ENCODE results near the gene ZNF629. TPM values are rescaled to one million over a fixed set of nuclear protein-coding genes. Genes with fewer than 3 reads are reported as not detected.
"Not testable (repeated sequence)": the region's sequence is repeated elsewhere in the genome, so short reads cannot be mapped to it uniquely, and the experiment has no call there.

ZNF629 gene
- total RNA-seq, 6 experiments from 2014 or later: 3.7 to 4.8 (median 4.3) TPM

DNA sequence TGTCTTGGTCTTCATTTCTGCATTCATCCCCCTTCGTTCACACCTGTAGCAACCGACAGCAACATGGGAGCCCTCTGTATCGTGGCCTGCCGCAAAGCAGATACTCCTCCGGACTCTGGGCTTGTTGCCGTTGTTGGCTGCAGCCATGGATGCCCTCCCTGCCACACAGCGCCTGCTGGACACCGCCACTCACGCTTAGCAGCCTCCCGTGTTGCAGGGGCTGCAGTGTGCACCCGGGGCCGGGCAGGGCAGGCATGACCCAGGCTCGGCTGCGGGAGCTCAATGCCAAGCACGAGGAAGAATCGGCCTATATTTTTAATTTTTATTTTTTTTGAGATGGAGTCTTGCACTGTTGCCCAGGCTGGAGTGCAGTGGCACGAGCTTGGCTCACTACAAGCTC lies 34.9 kb upstream of the ZNF629 start:
- DNase-seq (no peak), ATAC-seq (no peak)
- 75% methylated on average over 5 of the region's 17 CpGs for WGBS (ENCODE audit: insufficient coverage, low coverage, low lambda C conversion rate, missing lambda C conversion rate)
- Histone ChIP-seq H3K4me3 (no peak overlapping the region), H3K4me1 (no peaks in the 10 kb centered on the region), H3K36me3 (no peaks in the 10 kb centered on the region), H3K9me3 (no peaks in the 10 kb centered on the region), H3K27me3 (no peaks in the 10 kb centered on the region), H3K27ac (no peak overlapping the region)
- TF ChIP-seq POLR2A (IDR thresholded peaks at IDR 0.05): no peak
- TF ChIP-seq, protein P1, sequence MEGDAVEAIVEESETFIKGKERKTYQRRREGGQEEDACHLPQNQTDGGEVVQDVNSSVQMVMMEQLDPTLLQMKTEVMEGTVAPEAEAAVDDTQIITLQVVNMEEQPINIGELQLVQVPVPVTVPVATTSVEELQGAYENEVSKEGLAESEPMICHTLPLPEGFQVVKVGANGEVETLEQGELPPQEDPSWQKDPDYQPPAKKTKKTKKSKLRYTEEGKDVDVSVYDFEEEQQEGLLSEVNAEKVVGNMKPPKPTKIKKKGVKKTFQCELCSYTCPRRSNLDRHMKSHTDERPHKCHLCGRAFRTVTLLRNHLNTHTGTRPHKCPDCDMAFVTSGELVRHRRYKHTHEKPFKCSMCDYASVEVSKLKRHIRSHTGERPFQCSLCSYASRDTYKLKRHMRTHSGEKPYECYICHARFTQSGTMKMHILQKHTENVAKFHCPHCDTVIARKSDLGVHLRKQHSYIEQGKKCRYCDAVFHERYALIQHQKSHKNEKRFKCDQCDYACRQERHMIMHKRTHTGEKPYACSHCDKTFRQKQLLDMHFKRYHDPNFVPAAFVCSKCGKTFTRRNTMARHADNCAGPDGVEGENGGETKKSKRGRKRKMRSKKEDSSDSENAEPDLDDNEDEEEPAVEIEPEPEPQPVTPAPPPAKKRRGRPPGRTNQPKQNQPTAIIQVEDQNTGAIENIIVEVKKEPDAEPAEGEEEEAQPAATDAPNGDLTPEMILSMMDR (IDR thresholded peaks at IDR 0.05): no peak
- intact Hi-C loops (cut with DNase I): no loop called here

DNA sequence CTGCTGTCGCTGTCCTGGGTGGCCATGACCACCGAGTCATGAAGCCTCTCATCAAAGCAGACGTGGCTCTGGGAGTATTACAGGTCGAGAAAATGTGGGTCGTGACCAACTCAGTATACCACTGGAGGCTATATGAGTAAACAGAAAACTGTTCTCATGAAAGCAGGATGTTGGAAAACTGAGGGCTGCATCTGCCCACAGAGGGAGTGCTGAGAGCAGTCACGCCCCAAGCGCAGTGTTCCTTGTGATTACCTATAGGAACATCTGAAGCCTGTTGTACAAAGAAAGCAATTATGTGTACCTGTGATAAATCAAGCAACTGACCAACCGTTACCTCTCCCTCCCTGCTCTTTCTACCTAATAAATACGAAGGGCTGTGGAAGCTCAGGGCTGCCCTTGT lies 34.4 kb upstream of the ZNF629 start:
- H3K9me3 ChIP-seq; intact Hi-C loops (cut with DNase I); DNase-seq; ATAC-seq; H3K36me3 ChIP-seq; H3K27ac ChIP-seq; H3K4me3 ChIP-seq; H3K4me1 ChIP-seq; H3K27me3 ChIP-seq: not testable (repeated sequence)
- WGBS (ENCODE audit: insufficient coverage, low coverage, low lambda C conversion rate, missing lambda C conversion rate): 80% methylated on average over 4 of the region's 9 CpGs

DNA sequence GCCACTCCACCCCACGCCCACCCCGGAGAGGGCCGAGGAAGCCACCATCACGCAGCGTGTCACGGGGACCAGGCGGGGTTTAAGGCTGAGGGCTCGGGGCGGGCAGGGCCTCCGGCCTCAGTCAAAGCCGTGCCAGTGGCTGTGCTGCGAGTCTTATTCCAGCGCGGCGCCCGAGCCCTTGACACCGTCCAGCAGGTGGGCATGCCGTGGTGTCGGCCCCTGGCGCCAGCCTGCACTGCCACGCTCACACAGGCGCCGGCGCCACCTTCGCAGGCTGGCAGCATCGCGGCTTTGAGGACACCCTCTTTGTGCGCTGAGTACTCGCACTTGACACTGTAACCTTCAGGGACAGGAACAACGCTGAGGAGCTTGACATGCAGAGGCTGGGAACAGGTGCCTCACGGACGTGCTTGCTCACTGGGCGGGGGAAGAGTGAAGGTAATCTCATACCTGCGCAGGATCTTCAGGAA lies 34.0 kb upstream of the ZNF629 start:
- H3K27ac ChIP-seq: no peak overlapping the region
- intact Hi-C loops (cut with DNase I): no loop called here
- no peak for TF ChIP-seq POLR2A (IDR thresholded peaks at IDR 0.05)
- TF ChIP-seq, protein P1 (IDR thresholded peaks at IDR 0.05): no peak
- no peak overlapping the region for H3K4me3 ChIP-seq
- peak in 1 of 4 donors; percentile 42 for ATAC-seq
- H3K27me3 ChIP-seq: no peaks in the 10 kb centered on the region
- H3K36me3 ChIP-seq: no peaks in the 10 kb centered on the region
- WGBS (ENCODE audit: insufficient coverage, low coverage, low lambda C conversion rate, missing lambda C conversion rate): 62% methylated on average over 3 of the region's 34 CpGs
- no peaks in the 10 kb centered on the region for H3K9me3 ChIP-seq
- DNase-seq: no peak
- no peaks in the 10 kb centered on the region for H3K4me1 ChIP-seq

DNA sequence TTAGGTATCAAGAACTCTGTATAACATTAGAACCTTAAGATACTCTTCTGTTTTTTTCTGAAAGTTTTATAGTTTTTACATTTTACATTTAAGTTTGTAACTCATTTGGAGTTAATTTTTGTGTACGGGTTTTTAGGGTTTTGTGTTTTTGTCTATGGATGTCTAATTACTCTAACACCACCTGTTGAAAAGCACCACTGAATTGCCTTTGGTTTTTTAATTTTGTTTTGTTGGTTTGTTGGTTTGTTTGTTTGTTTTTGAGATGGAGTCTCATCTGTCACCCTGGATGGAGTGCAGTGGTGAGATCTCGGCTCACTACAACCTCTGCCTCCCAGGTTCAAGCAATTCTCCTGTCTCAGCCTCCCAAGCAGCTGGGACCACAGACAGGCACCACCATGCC lies 29.8 kb upstream of the ZNF629 start:
- no peak for DNase-seq
- H3K27me3 ChIP-seq: no peaks in the 10 kb centered on the region
- peaks cover 0 to 4% (median 2%) of the 10 kb centered on the region in 4 donors for H3K4me1 ChIP-seq
- no peak overlapping the region for H3K27ac ChIP-seq
- H3K4me3 ChIP-seq: no peak overlapping the region
- WGBS (ENCODE audit: insufficient coverage, low coverage, low lambda C conversion rate, missing lambda C conversion rate): 50% methylated on average over 2 of the region's 2 CpGs
- no peaks in the 10 kb centered on the region for H3K36me3 ChIP-seq
- intact Hi-C loops (cut with DNase I): no loop called here
- ATAC-seq: no peak
- no peaks in the 10 kb centered on the region for H3K9me3 ChIP-seq
- no peak for TF ChIP-seq POLR2A (IDR thresholded peaks at IDR 0.05)
- TF ChIP-seq, protein P1 (IDR thresholded peaks at IDR 0.05): no peak

DNA sequence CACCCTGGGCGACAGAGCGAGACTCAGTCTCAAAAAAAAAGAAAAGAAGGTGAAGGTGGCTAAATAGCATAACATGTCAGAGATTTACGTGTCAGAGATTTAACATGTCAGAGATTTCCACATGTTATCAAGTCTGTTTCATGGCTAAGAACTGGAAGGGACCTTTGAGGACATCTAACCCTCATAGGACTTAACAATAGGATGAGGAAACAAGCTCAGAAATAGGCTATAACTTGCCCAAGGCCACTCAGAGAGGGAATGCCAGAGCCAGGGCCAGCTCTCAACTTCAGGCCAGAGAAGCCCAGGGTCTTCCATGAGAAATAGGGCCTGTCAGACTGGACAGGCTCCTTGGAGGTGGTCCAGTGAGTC lies 26.8 kb upstream of the ZNF629 start:
- intact Hi-C loops (cut with DNase I): no loop called here
- Histone ChIP-seq H3K9me3 (no peaks in the 10 kb centered on the region), H3K36me3 (no peaks in the 10 kb centered on the region), H3K4me1 (peaks cover 0 to 4% (median 2%) of the 10 kb centered on the region in 4 donors), H3K27me3 (no peaks in the 10 kb centered on the region), H3K4me3 (peak overlapping the region; percentile 35 to 57 (median 54)), H3K27ac (peak overlapping the region; percentile 86 to 88 (median 87))
- TF ChIP-seq, protein P1 (IDR thresholded peaks at IDR 0.05): no peak
- no peak for TF ChIP-seq POLR2A (IDR thresholded peaks at IDR 0.05)
- 93% methylated on average over 2 of the region's 3 CpGs for WGBS (ENCODE audit: insufficient coverage, low coverage, low lambda C conversion rate, missing lambda C conversion rate)
- DNase-seq: no peak
- peak; percentile 40 to 53 (median 42) for ATAC-seq

DNA sequence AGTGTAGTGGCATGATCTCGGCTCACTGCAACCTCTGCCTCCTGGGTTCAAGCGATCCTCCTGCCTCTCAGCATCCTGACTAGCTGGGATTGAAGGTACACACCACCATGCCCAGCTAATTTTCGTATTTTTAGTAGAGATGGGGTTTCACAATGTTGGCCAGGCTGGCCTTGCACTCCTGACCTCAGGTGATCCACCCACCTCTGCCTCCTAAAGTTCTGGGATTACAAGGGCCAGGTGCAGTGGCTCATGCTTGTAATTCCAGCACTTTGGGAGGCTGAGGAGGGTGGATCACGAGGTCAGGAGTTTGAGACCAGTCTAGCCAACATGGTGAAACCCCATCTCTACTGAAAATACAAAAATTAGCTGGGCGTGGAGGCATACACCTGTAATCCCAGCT lies 22.7 kb upstream of the ZNF629 start:
- ATAC-seq; H3K36me3 ChIP-seq; H3K4me3 ChIP-seq; DNase-seq; intact Hi-C loops (cut with DNase I); H3K27ac ChIP-seq; H3K9me3 ChIP-seq; H3K27me3 ChIP-seq: not testable (repeated sequence)
- 47% methylated on average over 5 of the region's 5 CpGs for WGBS (ENCODE audit: insufficient coverage, low coverage, low lambda C conversion rate, missing lambda C conversion rate)
- H3K4me1 ChIP-seq: peaks cover 0 to 12% (median 2%) of the 10 kb centered on the region in 4 donors

DNA sequence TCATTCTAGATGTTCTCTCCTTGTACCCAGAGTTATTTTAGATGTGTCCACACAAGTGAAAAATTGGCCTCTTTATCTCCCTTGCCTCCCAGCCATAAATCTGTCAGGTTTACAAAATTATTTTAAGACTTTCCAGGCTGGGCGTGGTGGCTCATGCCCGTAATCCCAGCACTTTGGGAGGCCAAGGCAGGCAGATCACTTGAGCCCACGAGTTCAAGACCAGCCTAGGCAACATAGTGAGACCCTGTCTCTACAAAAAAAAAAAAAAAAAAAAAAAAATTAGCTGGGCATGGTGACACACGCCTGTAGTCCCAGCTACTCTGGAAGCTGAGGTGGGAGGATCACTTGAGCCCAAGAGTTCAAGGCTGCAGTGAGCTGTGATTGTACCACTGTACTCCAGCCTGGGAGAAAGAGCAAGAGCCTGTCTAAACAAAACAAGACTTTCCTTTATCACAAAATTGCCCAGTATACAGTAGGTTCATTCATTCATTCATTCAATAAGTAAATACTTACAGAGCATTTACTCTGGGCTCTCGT lies 22.0 kb upstream of the ZNF629 start:
- ATAC-seq; H3K4me3 ChIP-seq; intact Hi-C loops (cut with DNase I): not testable (repeated sequence)

More for the DNA sequence above, 22.0 kb upstream of the ZNF629 start:
- DNase-seq, H3K9me3 ChIP-seq, H3K36me3 ChIP-seq, H3K27ac ChIP-seq, H3K27me3 ChIP-seq: not testable (repeated sequence)
- 70% methylated on average over 5 of the region's 5 CpGs for WGBS (ENCODE audit: insufficient coverage, low coverage, low lambda C conversion rate, missing lambda C conversion rate)
- peaks cover 0 to 12% (median 2%) of the 10 kb centered on the region in 4 donors for H3K4me1 ChIP-seq

Measured in right lobe of liver (tissue), 6 donors.